PC-9 (cell line): Measurements from ENCODE around the gene IGFBP2.

ENCODE experiments used
- CTCF ChIP-seq: fragments of 200-600 bp; sonication (generic); conservative IDR thresholded peaks from 2 replicates; pipeline ENCODE4 v1.6.1; 2017; ENCODE audit warnings: mixed run types, antibody characterized with exemption, mild to moderate bottlenecking, moderate library complexity
- EZH2 ChIP-seq: fragments of 200-600 bp; sonication (generic); IDR thresholded peaks from 2 replicates; pipeline ENCODE4 v1.8.0; 2017; ENCODE audit warnings: antibody characterized with exemption, low read depth

- TF ChIP-seq CTCF (no peak), EZH2 (no peak)
Observed at GRCh38 chr2:216657086-216657855, 24.1 kb downstream of the IGFBP2 start.
